ENCODE results near the gene ONECUT3. TPM values are rescaled to one million over a fixed set of nuclear protein-coding genes. Genes with fewer than 3 reads are reported as not detected.
"Not testable (repeated sequence)": the region's sequence is repeated elsewhere in the genome, so short reads cannot be mapped to it uniquely, and the experiment has no call there.

Gene ONECUT3
- total RNA-seq, 2 experiments from 2014 or later, result not detected

DNA sequence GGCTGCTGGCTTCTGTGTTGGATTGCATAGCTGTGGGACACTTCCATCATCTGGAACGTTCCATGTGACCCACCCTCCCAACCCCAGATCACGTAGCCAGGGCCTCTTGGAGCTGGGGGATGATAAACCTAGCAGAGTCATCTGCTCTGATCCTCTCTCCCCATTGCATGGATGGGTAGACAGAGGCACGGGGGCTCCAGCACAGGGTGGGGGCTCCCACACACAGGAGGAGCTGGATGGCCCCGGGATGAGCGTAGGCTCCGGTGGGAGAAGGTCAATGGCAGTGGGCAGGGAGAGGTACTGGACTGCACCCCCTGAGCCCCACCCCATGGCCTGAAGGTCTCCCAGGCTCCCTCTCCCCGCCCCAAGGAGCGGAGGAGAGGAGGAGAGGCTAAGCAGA is 33.4 kb downstream of the ONECUT3 start:
- no peak overlapping the region for H3K4me3 Mint-ChIP-seq
- peaks cover 7% of the 10 kb centered on the region for H3K27me3 Mint-ChIP-seq
- no peaks in the 10 kb centered on the region for H3K4me1 Mint-ChIP-seq
- DNase-seq, result no peak
- H3K36me3 Mint-ChIP-seq (ENCODE audit: low read depth), result no peaks in the 10 kb centered on the region
- peaks cover 4% of the 10 kb centered on the region for H3K9me3 Mint-ChIP-seq
- H3K27ac Mint-ChIP-seq, result no peak overlapping the region
- CTCF ChIA-PET, result interaction anchor here (0.6 kb wide), 1 partner anchor 127 kb away, joined by 3 read pairs; no protein-coding TSS in a partner anchor
- POLR2A ChIA-PET, result no interaction called here

GRCh38 chr19:1787116-1787515 is 33.8 kb downstream of the ONECUT3 start:
- Mint-ChIP-seq H3K4me3 (no peak overlapping the region), H3K27ac (no peak overlapping the region), H3K27me3 (peaks cover 7% of the 10 kb centered on the region), H3K4me1 (no peaks in the 10 kb centered on the region), H3K9me3 (peaks cover 4% of the 10 kb centered on the region), H3K36me3 (ENCODE audit: low read depth) (no peaks in the 10 kb centered on the region)
- ChIA-PET POLR2A (no interaction called here), CTCF (no interaction called here)
- no peak for DNase-seq

- peaks cover 3% of the 10 kb centered on the region for H3K4me1 Mint-ChIP-seq
- H3K36me3 Mint-ChIP-seq (ENCODE audit: low read depth), result no peaks in the 10 kb centered on the region
- no peaks in the 10 kb centered on the region for H3K9me3 Mint-ChIP-seq
- no peak overlapping the region for H3K27ac Mint-ChIP-seq
- CTCF ChIA-PET, result interaction anchor here (0.7 to 1.1 kb wide), 3 partner anchors 11 to 389 kb away, joined by 3 read pairs; no protein-coding TSS in a partner anchor
- H3K27me3 Mint-ChIP-seq, result no peaks in the 10 kb centered on the region
- POLR2A ChIA-PET, result no interaction called here
- DNase-seq, result no peak
- H3K4me3 Mint-ChIP-seq, result no peak overlapping the region
These were observed 36.1 kb downstream of the ONECUT3 start for GRCh38 chr19:1789261-1790041.

DNA sequence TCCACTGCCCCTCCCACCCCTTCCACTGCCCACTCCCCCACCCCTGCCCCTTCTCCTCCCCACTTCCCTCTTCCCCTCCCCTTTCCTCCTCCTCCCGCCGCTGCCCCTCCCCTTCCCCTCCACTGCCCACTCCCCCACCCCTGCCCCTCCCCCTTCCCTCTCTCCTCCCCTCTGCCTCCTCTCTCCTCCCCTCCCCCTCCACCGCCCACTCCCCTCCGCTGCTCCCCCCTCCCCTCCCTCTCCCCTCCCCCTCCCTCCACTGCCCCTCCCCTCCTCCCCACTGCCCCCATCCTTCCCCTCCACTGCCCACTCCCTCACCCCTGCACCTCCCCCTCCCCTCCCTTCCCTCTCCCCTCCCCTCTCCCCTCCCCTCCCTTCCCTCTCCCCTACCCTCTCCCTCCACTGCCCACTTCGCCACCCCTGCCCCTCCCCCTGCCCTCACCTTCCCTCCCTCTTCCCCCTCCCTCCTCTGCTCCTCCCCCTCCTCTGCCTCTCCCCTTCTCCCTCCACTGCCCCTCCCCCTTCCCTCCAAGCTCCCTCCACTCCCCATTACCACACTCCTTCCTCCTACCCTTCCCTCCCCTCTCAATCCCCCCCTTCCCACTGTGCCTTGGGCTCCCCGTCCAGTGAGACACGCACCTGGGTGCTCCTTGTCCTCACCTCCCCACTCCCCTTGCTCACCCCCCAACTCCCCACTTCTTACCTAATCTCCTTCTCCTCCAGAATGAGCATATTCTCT is 36.9 kb downstream of the ONECUT3 start:
- POLR2A ChIA-PET, result no interaction called here
- H3K4me3 Mint-ChIP-seq, result no peak overlapping the region
- no peak for DNase-seq
- H3K36me3 Mint-ChIP-seq (ENCODE audit: low read depth), result no peaks in the 10 kb centered on the region
- H3K9me3 Mint-ChIP-seq, result no peaks in the 10 kb centered on the region
- H3K27me3 Mint-ChIP-seq, result no peaks in the 10 kb centered on the region
- peaks cover 5% of the 10 kb centered on the region for H3K4me1 Mint-ChIP-seq
- H3K27ac Mint-ChIP-seq, result no peak overlapping the region
- CTCF ChIA-PET, result no interaction called here

DNA sequence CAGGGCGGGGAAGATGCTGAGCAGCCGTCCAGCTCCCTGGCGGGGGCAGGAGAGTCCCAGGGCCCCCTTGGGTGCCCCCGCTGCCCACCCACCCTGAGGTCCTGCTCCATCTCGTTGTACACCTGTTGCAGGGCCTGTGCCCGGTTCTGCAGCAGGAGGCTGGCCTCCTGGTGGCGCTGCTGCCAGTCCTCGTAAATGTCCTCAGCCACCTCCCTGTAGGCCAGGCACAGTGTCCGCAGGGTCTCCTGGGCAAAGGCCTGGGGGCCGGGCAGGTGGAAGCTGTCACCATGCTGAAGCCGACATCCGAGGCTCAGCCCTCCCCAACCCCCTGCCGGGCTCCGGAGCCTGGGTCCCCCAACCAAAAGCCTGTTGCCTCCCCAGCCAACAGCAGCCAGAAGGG is 38.6 kb downstream of the ONECUT3 start:
- H3K9me3 Mint-ChIP-seq, result no peaks in the 10 kb centered on the region
- peaks cover 8% of the 10 kb centered on the region for H3K4me1 Mint-ChIP-seq
- ChIA-PET POLR2A (no interaction called here), CTCF (interaction anchor here (1.3 to 2.2 kb wide), 2 partner anchors 27 to 34 kb away, joined by 4 read pairs; no protein-coding TSS in a partner anchor)
- no peak for DNase-seq
- H3K4me3 Mint-ChIP-seq, result no peak overlapping the region
- H3K36me3 Mint-ChIP-seq (ENCODE audit: low read depth), result no peaks in the 10 kb centered on the region
- H3K27ac Mint-ChIP-seq, result no peak overlapping the region
- H3K27me3 Mint-ChIP-seq, result peaks cover 4% of the 10 kb centered on the region

DNA sequence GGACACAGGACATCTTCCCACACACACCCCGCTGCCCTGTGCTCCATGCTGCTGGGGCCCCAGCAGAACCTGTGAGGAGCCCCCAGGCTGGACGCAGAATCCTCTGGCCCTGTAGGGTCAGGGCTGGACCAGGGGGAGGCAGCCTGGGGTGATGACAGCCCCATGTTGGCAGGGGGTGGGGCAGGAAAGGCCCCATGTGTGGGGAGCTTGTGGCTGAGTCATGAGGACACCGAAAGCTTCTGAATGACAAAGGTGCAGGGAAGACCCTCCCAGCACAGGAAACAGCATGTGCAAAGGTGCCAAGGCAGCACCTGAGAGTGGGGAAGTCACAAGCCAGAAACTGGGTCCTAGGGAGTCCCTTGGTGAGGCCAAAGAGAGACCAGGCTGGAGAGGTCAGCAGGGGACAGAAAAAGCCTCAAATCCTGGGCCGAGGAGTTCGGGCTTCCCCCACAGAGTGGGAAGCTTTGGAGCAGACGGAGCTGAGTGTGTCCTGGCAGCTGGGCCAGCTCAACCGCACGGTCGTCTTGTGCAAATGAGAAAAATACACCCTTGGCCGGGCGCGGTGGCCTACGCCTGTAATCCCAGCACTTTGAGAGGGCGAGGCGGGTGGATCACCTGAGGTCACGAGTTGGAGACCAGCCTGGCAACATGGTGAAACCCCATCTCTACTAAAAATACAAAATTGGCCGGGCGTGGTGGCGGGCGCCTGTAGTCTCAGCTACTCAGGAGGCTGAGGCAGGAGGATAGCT is 41.3 kb downstream of the ONECUT3 start:
- H3K4me3 Mint-ChIP-seq, result no peak overlapping the region
- POLR2A ChIA-PET, result no interaction called here
- peaks cover 4% of the 10 kb centered on the region for H3K27me3 Mint-ChIP-seq
- no peak for DNase-seq
- CTCF ChIA-PET, result interaction anchor here (1.0 to 3.0 kb wide), 6 partner anchors 13 to 248 kb away, joined by 3 to 14 read pairs (median 6); no protein-coding TSS in a partner anchor
- no peak overlapping the region for H3K27ac Mint-ChIP-seq
- no peaks in the 10 kb centered on the region for H3K9me3 Mint-ChIP-seq
- H3K36me3 Mint-ChIP-seq (ENCODE audit: low read depth), result no peaks in the 10 kb centered on the region
- peaks cover 8% of the 10 kb centered on the region for H3K4me1 Mint-ChIP-seq

DNA sequence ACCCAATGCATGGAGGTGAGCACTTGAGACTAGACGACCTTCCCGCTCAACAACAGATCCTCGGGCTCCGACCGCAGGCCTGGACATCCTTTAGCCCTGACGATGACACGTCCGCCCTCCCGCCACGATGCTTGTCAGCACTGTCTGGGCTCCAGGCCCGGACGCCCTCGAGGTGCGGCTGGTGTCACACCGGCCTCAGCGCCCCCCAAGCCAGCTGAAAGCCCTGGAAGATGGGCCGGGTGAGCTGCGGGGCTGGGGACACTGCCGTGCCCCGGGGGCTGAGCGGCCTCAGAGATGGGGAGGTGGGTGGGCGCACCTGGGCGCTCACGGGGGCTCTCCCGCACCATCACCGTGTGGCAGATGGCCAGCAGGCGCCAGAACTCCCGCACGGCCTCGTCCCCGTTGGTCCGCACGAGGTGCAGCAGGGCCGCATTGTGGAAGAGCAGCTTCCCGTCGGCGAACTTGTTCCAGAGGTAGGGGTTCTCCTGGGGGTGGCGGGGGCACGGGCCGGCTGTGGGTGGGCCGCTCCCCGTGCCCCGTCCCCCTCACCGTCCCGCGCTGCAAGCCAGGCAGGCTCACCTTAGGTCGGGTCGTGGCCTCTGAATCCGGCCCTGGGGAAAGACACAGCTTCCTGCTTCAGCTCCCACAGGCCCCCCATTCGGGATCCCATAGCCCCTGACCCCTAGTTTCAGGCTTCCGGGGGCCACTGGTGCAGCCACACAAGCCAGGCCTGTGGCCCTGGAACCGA is 43.3 kb downstream of the ONECUT3 start:
- Mint-ChIP-seq H3K4me1 (peaks cover 8% of the 10 kb centered on the region), H3K36me3 (ENCODE audit: low read depth) (peaks cover 6% of the 10 kb centered on the region), H3K27ac (no peak overlapping the region), H3K27me3 (peaks cover 4% of the 10 kb centered on the region), H3K9me3 (no peaks in the 10 kb centered on the region), H3K4me3 (no peak overlapping the region)
- POLR2A ChIA-PET, result no interaction called here
- no peak for DNase-seq
- CTCF ChIA-PET, result interaction anchor here (1.0 to 2.1 kb wide), 2 partner anchors 29 to 42 kb away, joined by 4 to 8 read pairs; no protein-coding TSS in a partner anchor

DNA sequence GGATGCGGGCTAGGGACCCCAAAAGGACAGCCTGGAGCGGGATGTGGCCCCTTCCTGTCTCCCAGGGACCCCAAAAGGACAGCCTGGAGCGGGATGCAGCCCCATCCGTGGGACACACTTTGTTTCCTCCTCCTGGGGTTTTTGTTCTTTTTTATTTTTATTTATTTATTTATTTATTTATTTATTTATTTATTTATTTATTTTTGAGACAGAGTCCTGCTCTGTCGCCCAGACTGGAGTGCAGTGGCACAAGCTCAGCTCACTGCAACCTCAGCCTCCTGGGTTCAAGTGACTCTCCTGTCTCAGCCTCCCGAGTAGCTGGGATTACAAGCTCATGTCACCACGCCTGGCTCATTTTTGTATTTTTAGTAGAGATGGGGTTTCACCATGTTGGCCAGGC is 44.0 kb downstream of the ONECUT3 start:
- POLR2A ChIA-PET, result interaction anchor here (0.7 kb wide), 1 partner anchor 12 kb away, joined by 3 read pairs; no protein-coding TSS in a partner anchor
- H3K4me1 Mint-ChIP-seq; DNase-seq; H3K27me3 Mint-ChIP-seq; H3K27ac Mint-ChIP-seq; H3K9me3 Mint-ChIP-seq; H3K36me3 Mint-ChIP-seq (ENCODE audit: low read depth); H3K4me3 Mint-ChIP-seq: not testable (repeated sequence)
- CTCF ChIA-PET, result interaction anchor here (2.1 kb wide), 1 partner anchor 28 kb away, joined by 8 read pairs; no protein-coding TSS in a partner anchor

- ChIA-PET POLR2A (no interaction called here), CTCF (no interaction called here)
- no peak overlapping the region for H3K27ac Mint-ChIP-seq
- H3K36me3 Mint-ChIP-seq (ENCODE audit: low read depth), result peaks cover 16% of the 10 kb centered on the region
- H3K9me3 Mint-ChIP-seq, result no peaks in the 10 kb centered on the region
- no peak overlapping the region for H3K4me3 Mint-ChIP-seq
- H3K4me1 Mint-ChIP-seq, result peaks cover 3% of the 10 kb centered on the region
- DNase-seq, result no peak
- peaks cover 4% of the 10 kb centered on the region for H3K27me3 Mint-ChIP-seq
These were observed 46.5 kb downstream of the ONECUT3 start for GRCh38 chr19:1799695-1800342.

DNA sequence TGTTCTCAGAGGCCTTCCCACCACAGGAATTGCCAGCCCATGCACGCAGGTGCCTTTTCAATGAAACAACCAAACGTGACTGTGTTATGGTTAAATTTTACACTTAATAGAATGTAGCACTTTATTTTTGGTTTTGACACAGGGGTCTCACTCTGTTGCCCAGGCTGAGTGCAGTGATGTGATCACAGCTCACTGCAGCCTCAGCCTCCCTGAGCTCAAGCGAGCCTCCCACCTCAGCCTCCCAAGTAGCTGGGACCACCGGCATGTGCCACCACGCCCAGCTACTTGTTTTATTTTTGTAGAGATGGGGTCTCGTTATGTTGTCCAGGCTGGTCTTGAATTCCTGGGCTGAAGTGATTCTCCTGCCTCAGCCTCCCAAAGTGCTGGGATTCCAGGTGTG is 51.6 kb downstream of the ONECUT3 start:
- no peak overlapping the region for H3K27ac Mint-ChIP-seq
- CTCF ChIA-PET, result interaction anchor here (1.1 kb wide), 1 partner anchor 21 kb away, joined by 3 read pairs; no protein-coding TSS in a partner anchor
- no peak for DNase-seq
- H3K4me1 Mint-ChIP-seq, result no peaks in the 10 kb centered on the region
- no peaks in the 10 kb centered on the region for H3K27me3 Mint-ChIP-seq
- no peak overlapping the region for H3K4me3 Mint-ChIP-seq
- H3K9me3 Mint-ChIP-seq, result no peaks in the 10 kb centered on the region
- H3K36me3 Mint-ChIP-seq (ENCODE audit: low read depth), result peaks cover 13% of the 10 kb centered on the region
- POLR2A ChIA-PET, result no interaction called here

- no peak overlapping the region for H3K27ac Mint-ChIP-seq
- ChIA-PET CTCF (interaction anchor here (1.1 kb wide), 1 partner anchor 21 kb away, joined by 3 read pairs; no protein-coding TSS in a partner anchor), POLR2A (no interaction called here)
- H3K27me3 Mint-ChIP-seq, result no peaks in the 10 kb centered on the region
- H3K36me3 Mint-ChIP-seq (ENCODE audit: low read depth), result peaks cover 9% of the 10 kb centered on the region
- no peak for DNase-seq
- H3K4me1 Mint-ChIP-seq, result peaks cover 2% of the 10 kb centered on the region
- no peak overlapping the region for H3K4me3 Mint-ChIP-seq
- no peaks in the 10 kb centered on the region for H3K9me3 Mint-ChIP-seq
These were observed 52.3 kb downstream of the ONECUT3 start for GRCh38 chr19:1805401-1806183.

Data from activated CD4-positive, alpha-beta memory T cell treated with anti-CD3 and anti-CD28 coated beads, Interleukin-2, amount 10 ng/mL, durations not matched to agents 7 days and 5 days (primary cell).